GM12878 (cell line): Measurements from ENCODE around the gene PPP1R10. TPM values are rescaled to one million over a fixed set of nuclear protein-coding genes. Genes with fewer than 3 reads are reported as not detected.

Experiments used
- ATF7 ChIP-seq: fragments of 450-650 bp; IDR thresholded peaks from 2 replicates; pipeline ENCODE4 v1.6.1; 2016; ENCODE audit warnings: low read depth, mild to moderate bottlenecking
- DPF2 ChIP-seq: fragments of 450-650 bp; IDR thresholded peaks from 2 replicates; pipeline ENCODE4 v1.6.1; 2017; ENCODE audit warnings: mild to moderate bottlenecking
- MLLT1 ChIP-seq: fragments of 450-650 bp; IDR thresholded peaks from 2 replicates; pipeline ENCODE4 v1.6.1; 2016; ENCODE audit warnings: mild to moderate bottlenecking
- NBN ChIP-seq: fragments of 450-650 bp; IDR thresholded peaks from 2 replicates; pipeline ENCODE4 v1.6.1; 2016
- PAX8 ChIP-seq: fragments of 450-650 bp; IDR thresholded peaks from 2 replicates; pipeline ENCODE4 v1.6.1; 2017; ENCODE audit warnings: mild to moderate bottlenecking, moderate library complexity
- RELA ChIP-seq: fragments of 450-650 bp; IDR thresholded peaks from 2 replicates; pipeline ENCODE4 v1.8.0; 2014; ENCODE audit warnings: borderline replicate concordance; ENCODE audit not compliant: partially characterized antibody
- ZBTB40 ChIP-seq: fragments of 450-650 bp; IDR thresholded peaks from 2 replicates; pipeline ENCODE4 v1.6.1; 2016; ENCODE audit warnings: mild to moderate bottlenecking, moderate library complexity, borderline replicate concordance
- ZNF384 ChIP-seq: IDR thresholded peaks from 2 replicates; pipeline ENCODE4 v1.6.1; 2012; ENCODE audit warnings: low read depth, mild to moderate bottlenecking, low read length, improper control_type of control experiment, borderline replicate concordance
- ZNF592 ChIP-seq: fragments of 450-650 bp; IDR thresholded peaks from 2 replicates; pipeline ENCODE4 v1.6.1; 2017; ENCODE audit warnings: mild to moderate bottlenecking, moderate library complexity
- polyA plus RNA-seq, 11 experiments: library from polyadenylated mRNA; depleted of rRNA in 4 of 11; unstranded in 6 of 11; stranded (reverse) in 5 of 11; fragments of >200 nt; fragmentation: Nextera tagmentation in 4 of 11; fragmentation: Illumina TruSeq in 1 of 11; extraction: Ambion mirVana in 4 of 11; extraction: Trizol in 1 of 11; gene quantifications; 1 replicate in 1 of 11; 2 replicates in 10 of 11; pipeline versions ENCODE4 v1.2.1 to v1.2.3, GENCODE V29; 2011 to 2016; ENCODE audit warnings: inconsistent platforms in 2 of 11, missing spikeins in 2 of 11, low read depth in 1 of 11
- total RNA-seq, 4 experiments: library from RNA; depleted of rRNA in 3 of 4; stranded (reverse); fragments of >200 nt in 3 of 4; fragmentation: Illumina TruSeq in 1 of 4; extraction: Trizol in 1 of 4; gene quantifications; 2 replicates each; pipeline versions ENCODE4 v1.2.1 to v1.2.3, GENCODE V29; 2013 to 2021
- TF ChIP-seq, protein P1 (sequence below): fragments of 450-650 bp; IDR thresholded peaks from 2 replicates; pipeline ENCODE4 v1.6.1; 2018; ENCODE audit warnings: mild to moderate bottlenecking, low read depth, moderate library complexity; ENCODE audit not compliant: partially characterized antibody
- TF ChIP-seq, protein P2 (sequence below): IDR thresholded peaks from 2 replicates; pipeline ENCODE4 v1.6.1; 2012; ENCODE audit warnings: mild to moderate bottlenecking, low read depth, low read length

PPP1R10 gene
- total and polyA plus RNA-seq, 10 of the 15 experiments (the other 5 are each of a cell fraction or from before 2014, with no cell fraction given): 11.3 to 83.8 (median 41.2) TPM

DNA sequence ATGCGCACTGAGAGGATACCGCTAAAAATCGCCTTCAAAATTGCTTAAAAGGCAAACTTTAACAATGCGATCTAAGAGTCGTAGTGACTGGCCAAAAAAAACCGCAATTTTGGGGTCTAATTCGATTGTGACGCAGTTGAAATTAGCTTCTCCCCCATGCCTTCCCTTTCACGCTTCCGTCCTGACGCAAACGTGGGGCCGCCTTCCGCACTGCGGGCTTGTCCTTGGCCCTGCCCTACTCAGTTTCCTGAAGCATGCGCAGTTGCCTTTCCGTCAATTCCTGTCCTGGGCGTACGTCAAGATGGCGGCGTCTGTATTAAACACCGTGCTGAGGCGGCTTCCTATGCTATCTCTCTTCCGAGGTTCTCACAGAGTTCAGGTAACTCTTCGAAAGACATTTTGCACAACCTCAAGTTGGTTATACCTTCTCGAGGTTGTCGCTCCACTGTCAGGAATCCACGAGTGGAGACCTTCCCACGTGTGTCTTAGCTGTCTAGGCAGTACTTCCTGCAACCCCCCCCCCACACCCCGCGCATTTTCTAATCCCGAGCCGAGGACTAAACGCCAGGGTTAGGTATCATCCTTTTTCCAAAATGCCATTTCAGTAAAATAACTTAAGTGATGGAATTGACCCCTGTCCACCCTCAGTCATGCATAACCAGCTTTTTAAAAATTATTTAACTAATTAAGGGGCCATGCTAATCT is 674 bp upstream of the PPP1R10 start, which contains the start of gene MRPS18B (continued):
- peak; percentile 84; the same call in 1 of the 2 replicates for TF ChIP-seq ZBTB40
- peak; percentile 43 for TF ChIP-seq PAX8
- 0 out of 2 replicates have a peak, but pooled peaks have one; percentile 70 for TF ChIP-seq MLLT1
- TF ChIP-seq, protein P1, sequence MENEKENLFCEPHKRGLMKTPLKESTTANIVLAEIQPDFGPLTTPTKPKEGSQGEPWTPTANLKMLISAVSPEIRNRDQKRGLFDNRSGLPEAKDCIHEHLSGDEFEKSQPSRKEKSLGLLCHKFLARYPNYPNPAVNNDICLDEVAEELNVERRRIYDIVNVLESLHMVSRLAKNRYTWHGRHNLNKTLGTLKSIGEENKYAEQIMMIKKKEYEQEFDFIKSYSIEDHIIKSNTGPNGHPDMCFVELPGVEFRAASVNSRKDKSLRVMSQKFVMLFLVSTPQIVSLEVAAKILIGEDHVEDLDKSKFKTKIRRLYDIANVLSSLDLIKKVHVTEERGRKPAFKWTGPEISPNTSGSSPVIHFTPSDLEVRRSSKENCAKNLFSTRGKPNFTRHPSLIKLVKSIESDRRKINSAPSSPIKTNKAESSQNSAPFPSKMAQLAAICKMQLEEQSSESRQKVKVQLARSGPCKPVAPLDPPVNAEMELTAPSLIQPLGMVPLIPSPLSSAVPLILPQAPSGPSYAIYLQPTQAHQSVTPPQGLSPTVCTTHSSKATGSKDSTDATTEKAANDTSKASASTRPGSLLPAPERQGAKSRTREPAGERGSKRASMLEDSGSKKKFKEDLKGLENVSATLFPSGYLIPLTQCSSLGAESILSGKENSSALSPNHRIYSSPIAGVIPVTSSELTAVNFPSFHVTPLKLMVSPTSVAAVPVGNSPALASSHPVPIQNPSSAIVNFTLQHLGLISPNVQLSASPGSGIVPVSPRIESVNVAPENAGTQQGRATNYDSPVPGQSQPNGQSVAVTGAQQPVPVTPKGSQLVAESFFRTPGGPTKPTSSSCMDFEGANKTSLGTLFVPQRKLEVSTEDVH: peak; percentile 58
- peak; percentile 52 for TF ChIP-seq RELA
- TF ChIP-seq ATF7: peak; percentile 78
- peak; percentile 70 for TF ChIP-seq NBN
- no peak for TF ChIP-seq ZNF384
- TF ChIP-seq, protein P2, sequence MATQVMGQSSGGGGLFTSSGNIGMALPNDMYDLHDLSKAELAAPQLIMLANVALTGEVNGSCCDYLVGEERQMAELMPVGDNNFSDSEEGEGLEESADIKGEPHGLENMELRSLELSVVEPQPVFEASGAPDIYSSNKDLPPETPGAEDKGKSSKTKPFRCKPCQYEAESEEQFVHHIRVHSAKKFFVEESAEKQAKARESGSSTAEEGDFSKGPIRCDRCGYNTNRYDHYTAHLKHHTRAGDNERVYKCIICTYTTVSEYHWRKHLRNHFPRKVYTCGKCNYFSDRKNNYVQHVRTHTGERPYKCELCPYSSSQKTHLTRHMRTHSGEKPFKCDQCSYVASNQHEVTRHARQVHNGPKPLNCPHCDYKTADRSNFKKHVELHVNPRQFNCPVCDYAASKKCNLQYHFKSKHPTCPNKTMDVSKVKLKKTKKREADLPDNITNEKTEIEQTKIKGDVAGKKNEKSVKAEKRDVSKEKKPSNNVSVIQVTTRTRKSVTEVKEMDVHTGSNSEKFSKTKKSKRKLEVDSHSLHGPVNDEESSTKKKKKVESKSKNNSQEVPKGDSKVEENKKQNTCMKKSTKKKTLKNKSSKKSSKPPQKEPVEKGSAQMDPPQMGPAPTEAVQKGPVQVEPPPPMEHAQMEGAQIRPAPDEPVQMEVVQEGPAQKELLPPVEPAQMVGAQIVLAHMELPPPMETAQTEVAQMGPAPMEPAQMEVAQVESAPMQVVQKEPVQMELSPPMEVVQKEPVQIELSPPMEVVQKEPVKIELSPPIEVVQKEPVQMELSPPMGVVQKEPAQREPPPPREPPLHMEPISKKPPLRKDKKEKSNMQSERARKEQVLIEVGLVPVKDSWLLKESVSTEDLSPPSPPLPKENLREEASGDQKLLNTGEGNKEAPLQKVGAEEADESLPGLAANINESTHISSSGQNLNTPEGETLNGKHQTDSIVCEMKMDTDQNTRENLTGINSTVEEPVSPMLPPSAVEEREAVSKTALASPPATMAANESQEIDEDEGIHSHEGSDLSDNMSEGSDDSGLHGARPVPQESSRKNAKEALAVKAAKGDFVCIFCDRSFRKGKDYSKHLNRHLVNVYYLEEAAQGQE: 0 out of 2 replicates have a peak, but pooled peaks have one; percentile 3
- peak; percentile 33; the same call in 1 of the 2 replicates for TF ChIP-seq ZNF592
- peak; percentile 52; the same call in 1 of the 2 replicates for TF ChIP-seq DPF2
